ENCODE measurements around the gene ZFP1.

DNA sequence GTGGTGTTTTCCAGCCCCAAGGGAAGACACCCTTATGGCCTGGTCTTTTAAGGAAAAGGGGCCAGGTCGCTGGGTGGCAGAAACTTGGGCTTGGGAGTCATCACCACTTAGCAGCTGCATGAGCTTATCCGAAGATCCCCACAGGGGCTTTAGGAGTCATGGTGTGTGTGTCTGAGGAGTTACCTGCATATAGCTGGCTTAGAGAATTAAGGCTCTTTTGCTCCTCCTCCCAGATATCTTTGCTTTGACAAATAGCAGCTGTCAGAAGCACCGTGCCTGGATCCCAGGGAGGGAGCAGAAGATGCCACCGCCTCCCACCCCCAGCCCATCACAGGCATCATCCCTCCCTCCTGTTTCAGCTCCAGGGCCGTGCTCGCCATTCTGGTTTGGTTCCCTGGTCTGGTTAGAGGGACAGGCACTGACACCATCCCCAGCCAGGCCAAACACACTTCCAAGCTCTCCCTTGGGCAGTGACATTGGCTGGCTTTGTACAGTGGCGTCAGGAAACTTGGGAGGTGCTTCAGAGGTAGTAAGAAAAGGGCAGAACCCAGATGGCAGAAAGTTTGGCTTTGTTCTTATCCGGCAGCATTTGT, 49.2 kb upstream of the ZFP1 start:
- TF ChIP-seq, protein P1, sequence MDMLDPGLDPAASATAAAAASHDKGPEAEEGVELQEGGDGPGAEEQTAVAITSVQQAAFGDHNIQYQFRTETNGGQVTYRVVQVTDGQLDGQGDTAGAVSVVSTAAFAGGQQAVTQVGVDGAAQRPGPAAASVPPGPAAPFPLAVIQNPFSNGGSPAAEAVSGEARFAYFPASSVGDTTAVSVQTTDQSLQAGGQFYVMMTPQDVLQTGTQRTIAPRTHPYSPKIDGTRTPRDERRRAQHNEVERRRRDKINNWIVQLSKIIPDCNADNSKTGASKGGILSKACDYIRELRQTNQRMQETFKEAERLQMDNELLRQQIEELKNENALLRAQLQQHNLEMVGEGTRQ (IDR thresholded peaks at IDR 0.05), result no peak
- no peak for TF ChIP-seq KDM1A (IDR thresholded peaks at IDR 0.05; ENCODE audit: low read depth)
- no peak for TF ChIP-seq CTCF (IDR thresholded peaks at IDR 0.05)
- no peak for TF ChIP-seq ZFP36 (IDR thresholded peaks at IDR 0.05; ENCODE audit: borderline replicate concordance, partially characterized antibody)
- no peak for TF ChIP-seq EP300 (IDR thresholded peaks at IDR 0.05)
- TF ChIP-seq POLR2A (IDR thresholded peaks at IDR 0.05; ENCODE audit: low read length), result no peak
- TF ChIP-seq CBX2 (IDR thresholded peaks at IDR 0.05; ENCODE audit: borderline replicate concordance, low read depth), result no peak
- no peak for TF ChIP-seq TP53 (CRISPR knock-in tag; IDR thresholded peaks at IDR 0.05)

Measured in A549 (cell line).